NCI-H1092 treated with DMSO at 0.1 percent for 48 hours (cell line): ENCODE measurements around the gene FBXW9.
"Not testable (repeated sequence)": the region's sequence is repeated elsewhere in the genome, so short reads cannot be mapped to it uniquely, and the experiment has no call there.

Experiments used
- DNase-seq: peaks from one replicate; lab custom pipeline; 2025; lab: John Stamatoyannopoulos, UW

FBXW9 gene

DNA sequence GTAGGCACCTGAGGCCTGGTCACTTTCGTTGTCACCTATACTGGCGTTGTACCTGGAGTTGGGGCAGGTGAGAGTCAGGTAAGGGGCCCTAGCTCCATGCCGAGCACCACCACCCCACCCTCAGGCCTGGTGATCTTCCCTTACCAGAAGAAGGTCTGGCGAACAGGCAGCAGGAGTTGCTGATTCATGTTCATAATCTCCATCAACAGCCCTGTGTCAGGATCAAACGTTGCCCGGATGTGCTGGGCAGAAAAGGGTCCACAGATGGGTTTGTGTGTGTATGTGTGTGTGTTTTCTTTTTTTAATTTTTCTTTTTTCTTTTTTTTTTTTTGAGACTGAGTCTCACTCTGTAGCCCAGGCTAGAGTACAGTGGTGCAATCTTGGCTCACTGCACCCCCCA is 44.2 kb downstream of the FBXW9 start:
- no peak for DNase-seq

DNA sequence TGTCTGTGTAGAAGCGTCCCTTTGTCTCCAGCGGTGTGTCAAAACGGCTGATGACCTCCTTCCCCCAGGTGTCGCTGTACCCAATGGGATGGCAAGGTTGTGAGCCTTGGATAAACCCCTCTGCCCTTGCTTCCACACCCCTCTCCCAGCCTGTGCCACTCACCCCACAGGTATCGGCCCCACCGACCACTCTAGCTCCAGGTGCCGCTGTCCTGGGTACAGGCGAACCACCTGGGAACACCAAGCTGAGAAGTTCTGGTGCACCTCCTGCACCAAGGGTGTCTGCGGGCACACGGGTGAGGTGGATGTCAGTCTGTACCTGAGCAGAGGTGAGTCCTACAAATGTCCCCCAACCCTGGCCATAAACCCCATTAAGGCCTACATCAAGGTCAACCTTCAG is 46.5 kb downstream of the FBXW9 start:
- no peak for DNase-seq

DNA sequence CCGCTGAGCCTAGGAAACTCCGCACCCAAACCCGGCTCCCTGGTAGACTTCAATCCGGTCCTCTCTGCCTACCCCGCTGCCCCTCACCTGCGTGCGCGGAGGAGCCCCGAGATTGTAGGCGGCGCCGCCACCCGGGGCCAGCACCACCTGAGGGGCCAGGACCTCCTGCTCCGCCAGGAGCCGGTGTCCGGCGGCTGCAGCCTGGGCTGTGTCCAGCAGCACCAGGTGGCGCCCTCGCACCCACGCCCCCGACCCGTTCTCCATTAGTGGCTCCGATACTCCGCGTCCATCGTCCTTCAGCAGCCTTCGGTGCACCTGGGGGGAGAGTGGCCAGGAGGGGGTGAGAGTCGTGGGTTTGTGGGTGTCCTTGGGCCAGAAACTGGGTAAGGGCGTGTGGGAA is 48.3 kb downstream of the FBXW9 start:
- DNase-seq: peak; percentile 23

DNA sequence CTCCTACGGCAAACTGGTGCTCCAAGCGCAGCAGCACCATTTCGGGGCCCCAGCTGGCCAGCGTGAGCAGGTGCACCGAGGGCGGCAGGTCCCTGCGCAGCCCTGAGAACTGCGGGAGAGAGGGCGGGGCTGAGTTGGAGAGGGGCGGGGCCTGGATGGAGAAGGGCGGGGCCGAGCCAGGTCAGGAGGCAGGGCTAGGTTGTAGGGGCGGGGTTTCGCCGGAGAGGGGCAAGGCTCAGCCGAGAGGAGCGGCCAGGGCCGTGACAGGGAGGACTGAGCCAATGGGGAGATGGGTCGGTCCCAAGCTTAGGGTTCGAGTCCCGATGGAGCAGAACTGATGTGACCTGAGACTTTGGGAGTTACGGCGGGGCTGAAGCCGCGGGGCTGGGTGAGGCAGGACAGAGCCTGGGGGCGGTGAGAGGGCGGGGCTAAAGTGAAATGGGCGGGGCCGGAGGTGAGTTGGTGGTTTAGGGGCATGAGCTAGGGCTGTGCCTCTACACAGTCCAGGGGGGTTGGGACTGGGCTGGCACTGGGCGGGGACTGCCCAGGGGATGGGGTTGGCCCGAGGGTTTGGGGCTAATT is 48.9 kb downstream of the FBXW9 start:
- peak; percentile 58 for DNase-seq

DNA sequence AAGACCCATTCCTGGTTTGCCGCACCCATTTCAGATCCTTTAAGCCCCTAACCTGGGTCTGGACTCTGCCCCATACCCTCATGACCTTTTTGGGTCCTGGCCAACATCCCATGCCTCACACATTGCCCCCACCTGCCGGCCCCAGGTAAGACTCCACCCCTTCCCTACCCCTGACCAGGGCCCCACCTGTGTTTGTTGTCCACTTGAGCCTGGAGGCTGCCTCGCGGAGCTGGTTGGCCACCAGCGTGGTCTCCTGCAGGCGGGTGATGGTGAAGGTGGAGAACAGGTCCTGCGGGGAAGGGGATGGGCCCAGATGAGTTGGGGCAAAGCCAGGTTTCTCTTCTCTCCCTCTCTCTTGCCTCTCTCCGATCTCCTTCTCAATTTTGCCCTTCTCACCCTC is 49.4 kb downstream of the FBXW9 start:
- DNase-seq: no peak

GRCh38 chr19:12646551-12646950 is 49.9 kb downstream of the FBXW9 start:
- DNase-seq: no peak

DNA sequence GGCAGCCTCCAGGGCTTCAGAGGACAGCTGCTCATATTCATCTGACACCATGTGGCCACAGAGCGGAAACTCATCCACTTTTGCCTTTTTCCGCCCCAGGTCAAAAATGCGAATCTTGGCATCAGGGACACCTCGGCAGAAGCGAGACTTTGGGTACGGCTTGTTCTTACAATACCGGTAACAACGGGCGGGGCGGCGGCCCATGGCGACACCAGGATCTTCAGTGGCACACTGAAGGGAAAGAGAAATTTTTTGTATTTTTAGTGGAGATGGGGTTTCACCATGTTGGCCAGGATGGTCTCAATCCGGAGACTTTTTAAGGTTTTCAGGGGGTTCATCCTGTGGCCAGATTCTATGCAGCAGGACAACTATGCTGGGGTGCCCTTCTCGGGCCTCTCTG is 52.7 kb downstream of the FBXW9 start:
- DNase-seq: not testable (repeated sequence)

- no peak for DNase-seq
These were observed 53.9 kb downstream of the FBXW9 start for GRCh38 chr19:12642506-12642905.

DNA sequence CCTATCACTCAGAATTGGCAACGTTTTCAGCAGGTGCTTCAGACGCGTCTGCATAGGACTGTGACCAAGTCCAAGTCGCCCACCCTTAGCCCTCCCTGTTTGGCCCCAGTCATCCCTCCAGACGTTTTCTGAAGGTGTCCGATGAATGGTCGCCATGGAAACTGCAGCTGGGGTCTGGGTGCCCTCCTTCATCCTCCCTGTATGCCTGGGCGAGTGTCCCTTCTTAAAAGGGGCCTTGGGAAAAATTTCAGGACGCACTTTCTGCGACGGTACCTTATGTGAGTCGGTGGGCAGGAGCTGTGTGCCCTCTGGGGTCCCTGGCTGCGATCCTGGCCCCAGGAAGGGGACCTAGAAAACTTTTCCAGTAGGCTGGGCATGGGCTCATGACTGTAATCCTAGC is 55.0 kb downstream of the FBXW9 start:
- DNase-seq: no peak

DNA sequence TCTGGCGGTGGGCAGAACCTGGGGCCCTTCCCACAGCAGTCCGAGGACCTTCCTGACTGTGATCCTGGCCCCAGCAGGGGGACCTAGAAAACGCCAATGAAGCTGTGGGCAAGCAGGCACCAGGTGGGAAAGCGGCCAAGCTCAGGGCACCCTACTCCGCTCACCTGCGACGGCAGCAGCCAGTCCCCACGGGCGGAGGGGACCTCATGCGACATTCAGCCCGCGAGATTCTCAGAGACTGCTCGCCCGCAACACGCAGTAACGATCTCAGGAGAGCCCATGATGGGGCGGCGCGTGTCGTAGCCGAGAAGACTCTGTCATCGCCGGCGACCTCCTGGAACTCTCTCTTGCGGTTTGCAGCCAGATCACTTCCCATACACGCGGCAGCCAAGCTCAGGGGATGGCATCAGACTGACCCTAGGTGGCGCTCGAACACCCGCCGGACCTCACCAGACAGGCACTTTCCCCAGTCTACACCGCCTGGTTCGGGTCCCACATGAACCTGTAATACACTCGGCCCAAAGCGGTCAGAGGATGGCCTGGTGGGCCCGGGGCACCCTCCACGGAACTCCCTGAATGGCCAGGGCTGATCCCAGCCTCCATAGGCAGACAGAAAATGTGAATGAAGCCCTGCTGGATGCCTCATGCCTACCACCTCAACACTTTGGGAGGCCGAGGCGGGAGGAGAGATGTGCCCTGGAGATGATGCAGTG is 56.4 kb downstream of the FBXW9 start:
- peak; percentile 71 for DNase-seq
